Rectal smooth muscle tissue (tissue), 1 donor: ENCODE results near the gene NCAPD3.

Source experiments
- H3K27ac ChIP-seq: one replicate; pipeline ENCODE4 v1.7.0; 2013; ENCODE audit warnings: low read depth, low read length, inconsistent platforms
- H3K27me3 ChIP-seq: one replicate; pipeline ENCODE4 v1.7.0; 2013; ENCODE audit warnings: low read length; ENCODE audit not compliant: control insufficient read depth, insufficient read depth
- H3K36me3 ChIP-seq: one replicate; pipeline ENCODE4 v1.7.0; 2013; ENCODE audit warnings: low read length; ENCODE audit not compliant: control insufficient read depth, insufficient read depth
- H3K4me1 ChIP-seq: one replicate; pipeline ENCODE4 v1.7.0; 2013; ENCODE audit warnings: low read length; ENCODE audit not compliant: control insufficient read depth, insufficient read depth
- H3K4me3 ChIP-seq: one replicate; pipeline ENCODE4 v1.7.0; 2013; ENCODE audit warnings: low read length
- H3K9ac ChIP-seq: one replicate; pipeline ENCODE4 v1.7.0; 2013; ENCODE audit warnings: low read length

NCAPD3 gene

GRCh38 chr11:134229126-134229790 lies 5.5 kb upstream of the NCAPD3 start:
- Histone ChIP-seq H3K36me3 (no peaks in the 10 kb centered on the region), H3K4me3 (no peak overlapping the region), H3K4me1 (peaks cover 6% of the 10 kb centered on the region), H3K27ac (no peak overlapping the region), H3K27me3 (no peaks in the 10 kb centered on the region), H3K9ac (no peak overlapping the region)

DNA sequence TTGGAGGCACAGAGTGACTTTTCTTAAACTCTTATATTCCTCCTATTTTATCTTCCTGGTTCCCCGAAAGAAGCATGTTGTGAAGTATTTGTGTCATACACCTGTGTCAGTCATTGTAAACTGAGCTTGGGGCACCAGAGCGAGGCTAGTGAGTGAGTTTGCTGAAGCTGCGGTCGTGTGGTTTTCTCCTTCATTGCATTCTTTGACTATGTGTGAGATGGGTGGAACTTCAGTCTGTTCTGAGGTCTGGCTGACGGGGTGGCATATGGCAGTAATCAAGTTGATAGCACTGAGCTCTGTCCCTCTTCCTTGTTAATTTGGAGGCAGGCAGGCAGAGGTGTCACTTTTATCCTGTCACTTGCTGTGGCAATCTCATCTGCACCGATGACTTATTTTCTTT lies 4.9 kb upstream of the NCAPD3 start:
- Histone ChIP-seq H3K27ac (no peak overlapping the region), H3K27me3 (no peaks in the 10 kb centered on the region), H3K9ac (no peak overlapping the region), H3K4me1 (peaks cover 6% of the 10 kb centered on the region), H3K36me3 (no peaks in the 10 kb centered on the region), H3K4me3 (no peak overlapping the region)

- Histone ChIP-seq H3K27me3 (no peaks in the 10 kb centered on the region), H3K4me3 (no peak overlapping the region), H3K4me1 (peaks cover 11% of the 10 kb centered on the region), H3K9ac (no peak overlapping the region), H3K27ac (no peak overlapping the region), H3K36me3 (no peaks in the 10 kb centered on the region)
These were observed 3.1 kb upstream of the NCAPD3 start for GRCh38 chr11:134226806-134227325.

DNA sequence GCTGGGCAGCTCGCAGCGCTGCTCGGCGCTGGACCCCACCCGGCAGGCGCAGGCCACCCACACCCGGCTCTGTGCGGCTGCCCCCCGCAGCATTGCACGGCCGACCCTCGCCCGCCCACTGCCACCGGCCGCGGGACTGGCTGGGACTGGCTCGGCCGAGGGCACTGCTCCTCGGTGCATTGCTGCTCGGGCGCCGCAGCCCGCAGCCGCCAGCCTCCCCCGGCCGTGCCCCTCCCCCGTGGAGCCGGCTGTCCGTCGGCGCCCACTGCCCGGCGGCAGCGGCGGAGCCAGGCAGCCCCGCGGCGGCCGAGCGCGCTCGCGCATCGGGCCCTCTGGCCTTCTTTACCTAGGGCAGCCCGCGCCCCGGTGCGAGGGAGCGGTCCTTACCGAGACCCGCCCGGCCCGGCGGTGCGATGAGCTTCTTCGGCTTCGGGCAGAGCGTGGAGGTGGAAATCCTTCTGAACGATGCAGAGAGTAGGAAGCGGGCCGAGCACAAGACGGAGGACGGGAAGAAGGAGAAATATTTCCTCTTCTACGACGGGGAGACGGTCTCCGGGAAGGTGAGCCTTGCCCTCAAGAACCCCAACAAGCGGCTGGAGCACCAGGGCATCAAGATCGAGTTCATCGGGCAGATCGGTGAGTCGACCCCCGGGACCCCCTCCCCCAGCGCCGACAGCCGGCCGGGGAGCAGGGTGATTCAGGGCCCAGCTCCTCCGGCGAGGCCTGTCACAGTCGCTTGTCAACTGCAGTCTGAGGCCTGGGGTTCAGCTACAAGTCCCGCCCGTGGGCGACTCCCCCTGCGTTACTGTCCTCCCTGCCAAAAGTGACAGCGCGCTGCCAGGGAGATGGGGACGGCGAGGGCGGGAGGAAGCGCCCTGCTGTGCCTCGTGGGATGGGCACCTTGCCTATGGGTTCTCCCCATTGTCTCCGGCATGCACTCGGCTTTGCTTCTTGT lies 1.2 kb upstream of the NCAPD3 start:
- Histone ChIP-seq H3K27ac (peak overlapping the region; percentile 97), H3K36me3 (no peaks in the 10 kb centered on the region), H3K27me3 (no peaks in the 10 kb centered on the region), H3K4me1 (peaks cover 11% of the 10 kb centered on the region), H3K4me3 (peak overlapping the region; percentile 93), H3K9ac (peak overlapping the region; percentile 92)

GRCh38 chr11:134223121-134223520 lies 646 bp downstream of the NCAPD3 start:
- Histone ChIP-seq H3K27me3 (no peaks in the 10 kb centered on the region), H3K4me3 (peak overlapping the region; percentile 75), H3K36me3 (no peaks in the 10 kb centered on the region), H3K4me1 (peaks cover 11% of the 10 kb centered on the region), H3K9ac (no peak overlapping the region), H3K27ac (no peak overlapping the region)

DNA sequence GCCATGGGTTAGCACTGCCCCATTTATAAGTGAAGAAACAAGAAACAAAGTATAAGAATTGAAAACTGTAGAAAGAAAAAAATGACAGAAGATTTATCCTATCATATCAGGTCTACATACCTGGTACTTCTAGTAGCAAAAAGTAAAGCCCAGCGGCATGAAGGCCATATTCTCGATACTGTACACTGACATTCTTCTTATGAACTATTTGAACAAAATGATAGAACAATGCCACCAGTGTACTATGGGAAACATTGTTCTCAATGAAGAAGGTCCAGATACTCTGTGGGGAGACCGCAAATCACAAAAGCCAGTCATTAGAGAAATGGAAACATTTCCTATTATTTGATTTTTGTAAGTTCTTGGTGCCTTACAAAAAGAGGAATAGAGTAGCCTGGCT lies 7.0 kb downstream of the NCAPD3 start:
- peaks cover 2% of the 10 kb centered on the region for H3K36me3 ChIP-seq
- no peak overlapping the region for H3K27ac ChIP-seq
- H3K4me3 ChIP-seq, result no peak overlapping the region
- no peak overlapping the region for H3K9ac ChIP-seq
- no peaks in the 10 kb centered on the region for H3K4me1 ChIP-seq
- H3K27me3 ChIP-seq, result no peaks in the 10 kb centered on the region

GRCh38 chr11:134215836-134216235 lies 7.9 kb downstream of the NCAPD3 start:
- Histone ChIP-seq H3K4me1 (no peaks in the 10 kb centered on the region), H3K4me3 (no peak overlapping the region), H3K36me3 (peaks cover 2% of the 10 kb centered on the region), H3K27me3 (no peaks in the 10 kb centered on the region), H3K27ac (no peak overlapping the region), H3K9ac (no peak overlapping the region)

DNA sequence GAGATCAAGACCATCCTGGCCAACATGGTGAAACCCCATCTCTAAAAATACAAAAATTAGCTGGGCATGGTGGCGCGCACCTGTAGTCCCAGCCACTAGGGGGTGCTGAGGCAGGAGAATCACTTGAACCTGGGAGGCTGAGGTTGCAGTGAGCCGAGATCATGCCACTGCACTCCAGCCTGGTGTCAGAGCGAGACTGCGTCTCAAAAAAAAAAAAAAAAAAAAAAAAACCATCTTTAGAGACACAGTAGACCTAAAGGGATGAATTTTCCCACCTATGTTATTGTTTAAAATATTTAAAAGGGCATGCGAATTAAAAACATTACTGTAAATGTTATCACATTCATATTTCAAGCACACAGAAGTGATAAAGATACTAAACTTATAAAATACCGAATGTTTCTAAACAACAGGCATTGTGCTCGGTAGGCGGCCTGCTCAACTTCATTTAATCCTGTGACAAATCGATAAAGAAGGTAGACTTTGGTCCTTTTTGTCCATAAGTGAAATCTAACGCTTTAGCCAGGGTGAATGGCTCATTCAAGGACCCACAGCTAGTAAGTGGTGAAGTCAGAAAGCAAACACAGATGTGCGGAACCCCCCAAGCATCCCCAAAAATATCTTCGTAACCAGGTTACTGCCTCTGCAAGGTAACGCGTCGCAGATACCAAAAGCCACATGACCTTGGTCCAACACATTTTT lies 16.1 kb downstream of the NCAPD3 start:
- Histone ChIP-seq H3K36me3 (peaks cover 3% of the 10 kb centered on the region), H3K27me3 (no peaks in the 10 kb centered on the region), H3K4me3 (no peak overlapping the region), H3K27ac (no peak overlapping the region), H3K9ac (no peak overlapping the region), H3K4me1 (no peaks in the 10 kb centered on the region)

- H3K4me3 ChIP-seq, result no peak overlapping the region
- H3K4me1 ChIP-seq, result no peaks in the 10 kb centered on the region
- H3K27me3 ChIP-seq, result no peaks in the 10 kb centered on the region
- peaks cover 3% of the 10 kb centered on the region for H3K36me3 ChIP-seq
- no peak overlapping the region for H3K9ac ChIP-seq
- no peak overlapping the region for H3K27ac ChIP-seq
These were observed 17.6 kb downstream of the NCAPD3 start for GRCh38 chr11:134206185-134206584.

GRCh38 chr11:134205729-134206128 lies 18.0 kb downstream of the NCAPD3 start:
- H3K27ac ChIP-seq, result no peak overlapping the region
- peaks cover 3% of the 10 kb centered on the region for H3K36me3 ChIP-seq
- H3K4me3 ChIP-seq, result no peak overlapping the region
- H3K27me3 ChIP-seq, result no peaks in the 10 kb centered on the region
- H3K9ac ChIP-seq, result no peak overlapping the region
- no peaks in the 10 kb centered on the region for H3K4me1 ChIP-seq

GRCh38 chr11:134202661-134203060 lies 21.1 kb downstream of the NCAPD3 start:
- Histone ChIP-seq H3K4me1 (no peaks in the 10 kb centered on the region), H3K36me3 (peaks cover 3% of the 10 kb centered on the region), H3K4me3 (no peak overlapping the region), H3K27me3 (no peaks in the 10 kb centered on the region), H3K9ac (no peak overlapping the region), H3K27ac (no peak overlapping the region)

GRCh38 chr11:134200688-134201087 lies 23.1 kb downstream of the NCAPD3 start:
- Histone ChIP-seq H3K4me1 (no peaks in the 10 kb centered on the region), H3K9ac (no peak overlapping the region), H3K4me3 (no peak overlapping the region), H3K27ac (no peak overlapping the region), H3K27me3 (no peaks in the 10 kb centered on the region), H3K36me3 (peaks cover under 1% of the 10 kb centered on the region)
